SK-N-DZ (cell line): Measurements from ENCODE around the gene FICD. TPM values are rescaled to one million over a fixed set of nuclear protein-coding genes. Genes with fewer than 3 reads are reported as not detected.
"Not testable (repeated sequence)": the region's sequence is repeated elsewhere in the genome, so short reads cannot be mapped to it uniquely, and the experiment has no call there.

Experiments used
- DNase-seq: peaks from one replicate; pipeline ENCODE4 v3.0.0-alpha.2; 2015; ENCODE audit warnings: low spot score
- polyA plus RNA-seq, 2 experiments: library from polyadenylated mRNA; depleted of rRNA; stranded (reverse); fragments of >200 nt; gene quantifications; 2 replicates each; pipeline ENCODE4 v1.2.3, GENCODE V29; 2014

Gene FICD
- 2.5 and 2.6 TPM in 2 replicates for polyA plus RNA-seq (2014; cell fraction: cytosol; rRNA removed)
- 4.2 and 5.0 TPM in 2 replicates for polyA plus RNA-seq (2014; cell fraction: nucleus; rRNA removed)

DNA sequence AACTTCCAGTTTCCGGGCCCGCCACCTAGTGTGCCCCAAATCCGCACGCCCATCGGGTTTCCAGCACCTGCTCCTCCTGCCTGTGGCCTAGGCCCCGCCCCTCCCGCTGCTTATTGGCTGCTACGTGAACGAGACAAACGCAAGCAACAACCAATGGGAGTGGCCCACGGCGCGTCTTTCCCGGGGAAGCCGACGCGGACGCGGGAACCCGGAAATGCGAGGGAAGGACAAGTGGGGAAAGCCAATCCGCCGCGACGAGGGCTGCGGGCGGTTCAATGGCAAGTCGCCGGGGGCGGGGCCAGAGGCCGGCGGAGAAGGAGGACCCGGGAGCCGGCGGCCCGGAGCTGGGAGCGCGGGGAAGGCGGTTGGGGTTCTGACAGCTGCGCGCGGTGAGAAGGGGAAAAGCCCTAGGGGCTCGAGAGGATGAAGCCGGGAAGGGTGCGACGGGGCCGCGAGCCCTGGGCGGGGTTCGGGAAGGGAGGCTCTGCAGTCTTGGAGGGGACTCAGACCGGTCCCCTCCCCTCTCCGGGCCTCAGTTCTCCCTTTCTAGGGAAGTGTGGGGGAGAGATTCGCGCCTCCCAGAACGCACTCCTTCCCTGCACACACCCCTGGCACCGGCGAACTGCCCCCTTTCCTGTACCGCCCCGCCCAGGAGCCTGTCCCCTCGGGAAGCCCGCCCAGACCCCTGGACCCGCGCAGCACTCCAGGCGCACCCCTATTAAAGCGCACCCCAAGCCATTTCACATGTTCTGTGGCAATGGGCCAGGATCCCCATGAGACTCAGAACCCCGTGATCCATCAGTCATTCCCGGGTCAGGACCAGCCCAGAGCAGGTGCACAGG is at the start of gene FICD:
Gene FICD, plus strand, starts transcription at position 305 of the 842 bp plus-strand sequence. CDS start 1,696 bp downstream, outside the sequence.
- peak; percentile 99 for DNase-seq

- DNase-seq = no peak
These were observed 49.7 kb upstream of the FICD start for GRCh38 chr12:108465417-108465816.

DNA sequence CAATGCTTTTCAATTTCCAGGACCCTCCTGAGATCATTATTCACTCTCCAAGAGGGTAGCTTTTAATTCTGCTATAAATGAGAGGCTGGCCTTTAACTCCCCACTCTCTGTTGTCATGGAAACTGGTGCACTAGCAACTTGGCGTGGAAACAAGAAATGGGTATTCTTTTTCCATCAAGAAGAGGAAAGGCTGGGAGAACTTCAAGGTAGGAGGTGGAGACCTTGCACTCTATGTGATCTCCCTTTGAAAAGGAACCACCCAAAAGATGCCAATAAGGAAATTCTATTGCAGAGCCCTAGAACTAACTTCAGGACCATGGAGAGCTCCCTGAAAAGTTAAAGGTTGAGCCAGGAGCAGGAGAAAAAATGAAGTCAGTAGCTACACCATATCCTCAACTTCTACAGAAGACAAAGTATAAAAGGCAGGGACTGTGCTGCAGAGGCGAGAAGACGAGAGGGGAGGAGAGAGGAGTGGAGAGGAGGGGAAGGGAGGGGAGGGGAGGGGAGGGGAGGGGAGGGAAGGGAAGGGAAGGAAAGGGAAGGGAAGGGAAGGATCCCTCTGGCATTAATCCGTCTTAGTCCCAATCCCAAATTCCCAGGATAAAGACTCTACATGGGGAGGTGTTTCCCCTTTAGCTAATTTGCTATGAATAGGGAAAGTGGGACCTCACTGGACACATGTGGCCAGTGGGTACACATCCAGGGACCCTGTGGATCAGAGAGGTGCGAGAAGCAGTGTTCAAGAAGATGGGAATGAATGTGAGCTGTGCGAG is 46.7 kb upstream of the FICD start:
- no peak for DNase-seq

DNA sequence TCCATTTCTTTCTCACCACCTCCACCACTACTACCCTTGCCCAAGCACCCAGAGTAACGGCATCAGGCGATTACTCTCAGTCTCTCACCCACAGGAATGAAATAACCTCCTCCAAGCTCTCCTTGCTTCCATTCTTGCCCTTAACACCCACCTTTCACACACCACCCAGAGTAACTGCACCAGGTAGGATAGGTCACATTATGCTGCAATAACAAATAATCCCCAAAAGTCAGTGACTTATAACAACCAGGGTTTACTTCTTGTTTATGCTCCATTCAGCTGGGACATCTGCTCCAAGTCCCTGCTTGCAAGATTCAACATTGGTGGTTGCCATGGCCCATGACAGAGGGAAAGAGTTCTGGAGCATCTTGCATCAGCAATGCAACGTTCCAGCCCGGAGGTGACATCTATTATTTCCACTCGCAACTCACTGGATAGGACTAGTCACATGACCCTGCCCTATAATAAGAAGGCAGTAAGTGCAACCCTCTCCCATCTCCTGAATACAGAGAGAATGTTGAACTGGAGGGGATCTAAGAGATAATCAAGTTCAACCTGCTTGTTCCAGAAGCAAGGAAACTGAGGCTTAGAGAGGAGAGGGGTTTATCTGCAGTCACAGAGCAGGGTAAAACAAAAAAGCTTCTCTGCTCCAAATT is 41.5 kb upstream of the FICD start:
- no peak for DNase-seq

- DNase-seq = no peak
These were observed 39.7 kb upstream of the FICD start for GRCh38 chr12:108475396-108475795.

DNA sequence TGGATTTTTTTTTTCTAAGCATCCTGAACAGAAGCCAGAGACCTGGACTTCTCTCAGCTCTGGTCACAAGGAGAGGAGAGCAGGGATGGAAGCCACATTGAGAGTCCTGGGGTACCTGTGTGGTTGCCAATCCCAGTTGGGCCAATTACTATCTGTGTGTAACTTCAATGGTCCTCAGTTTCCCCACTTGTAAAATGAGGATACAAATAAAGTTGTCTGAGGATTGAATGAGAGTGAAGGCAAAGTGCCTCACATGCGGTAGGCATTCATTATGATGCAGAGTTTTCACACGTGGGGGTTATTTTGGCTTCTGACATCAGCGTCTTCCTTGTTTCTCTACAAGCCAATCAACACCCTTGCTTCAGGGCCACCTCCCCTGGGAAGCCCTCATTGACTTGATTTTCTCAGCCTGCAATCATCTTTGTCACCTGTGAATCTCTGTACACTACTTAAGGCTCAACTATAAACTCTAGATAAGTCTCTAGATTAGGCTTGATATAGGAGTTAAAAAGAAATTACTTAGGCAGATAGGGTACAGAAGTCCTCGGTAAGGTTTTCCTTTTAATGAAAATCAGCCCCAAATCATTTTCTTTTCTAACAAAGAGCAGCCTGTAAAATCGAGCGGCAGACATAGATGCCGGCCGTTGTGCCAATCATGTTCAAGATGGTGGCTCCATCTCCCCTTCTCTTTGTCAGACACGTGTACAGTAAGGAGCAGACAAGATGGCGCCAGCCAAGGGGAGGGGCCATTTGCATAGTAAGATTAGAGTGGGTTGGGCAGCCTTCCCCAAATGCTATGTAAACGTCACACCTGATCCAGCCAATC is 37.8 kb upstream of the FICD start:
- DNase-seq = no peak

DNA sequence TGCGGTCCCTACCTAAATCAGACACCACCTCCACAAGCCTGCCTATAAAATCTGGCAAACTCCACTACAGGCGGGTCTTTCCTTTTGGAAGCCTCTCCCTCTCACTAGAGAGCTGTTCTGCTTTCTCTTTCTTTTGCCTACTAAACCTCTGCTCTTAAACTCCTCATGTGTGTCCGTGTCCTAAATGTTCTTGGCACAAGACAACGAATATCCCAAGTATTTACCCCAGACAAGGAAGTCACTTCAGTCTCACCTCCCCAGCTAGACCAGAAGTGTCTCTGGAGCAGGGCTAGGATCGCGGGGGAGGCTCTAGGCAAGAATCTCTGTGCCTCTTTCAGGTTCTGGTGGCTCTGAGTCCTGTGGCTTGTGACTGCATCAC is 37.2 kb upstream of the FICD start:
- DNase-seq = no peak

DNA sequence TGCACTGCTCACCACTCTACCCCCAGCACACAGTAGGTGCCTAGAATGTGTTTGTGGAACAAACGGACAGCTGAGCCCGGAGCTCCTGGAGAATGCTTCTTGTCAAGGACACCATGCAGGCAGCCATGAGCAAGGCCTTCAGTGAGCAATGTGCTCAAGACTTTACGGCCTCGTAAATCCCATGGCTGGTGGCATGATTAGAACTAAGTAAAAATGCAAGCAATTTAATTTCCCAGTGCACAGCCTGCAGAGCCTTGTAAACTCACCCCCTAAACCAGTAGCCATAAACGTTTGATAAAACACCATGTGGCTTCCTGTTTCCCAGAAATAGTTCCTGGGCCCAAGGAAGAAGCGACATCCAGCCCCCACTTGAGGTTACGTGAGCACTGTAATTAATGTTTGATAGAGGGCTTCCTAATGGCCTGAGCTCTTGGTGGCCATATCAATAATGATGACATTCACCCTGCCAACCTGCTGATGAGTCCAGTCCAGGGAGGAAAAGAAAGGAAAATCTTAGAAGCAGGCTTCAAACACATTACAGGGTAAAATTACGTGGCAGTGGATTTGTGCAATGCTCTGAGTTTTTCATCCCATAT is 36.4 kb upstream of the FICD start:
- DNase-seq = no peak

GRCh38 chr12:108479364-108480070 is 35.6 kb upstream of the FICD start:
- DNase-seq = no peak

GRCh38 chr12:108482717-108483212 is 32.3 kb upstream of the FICD start:
- DNase-seq = no peak

DNA sequence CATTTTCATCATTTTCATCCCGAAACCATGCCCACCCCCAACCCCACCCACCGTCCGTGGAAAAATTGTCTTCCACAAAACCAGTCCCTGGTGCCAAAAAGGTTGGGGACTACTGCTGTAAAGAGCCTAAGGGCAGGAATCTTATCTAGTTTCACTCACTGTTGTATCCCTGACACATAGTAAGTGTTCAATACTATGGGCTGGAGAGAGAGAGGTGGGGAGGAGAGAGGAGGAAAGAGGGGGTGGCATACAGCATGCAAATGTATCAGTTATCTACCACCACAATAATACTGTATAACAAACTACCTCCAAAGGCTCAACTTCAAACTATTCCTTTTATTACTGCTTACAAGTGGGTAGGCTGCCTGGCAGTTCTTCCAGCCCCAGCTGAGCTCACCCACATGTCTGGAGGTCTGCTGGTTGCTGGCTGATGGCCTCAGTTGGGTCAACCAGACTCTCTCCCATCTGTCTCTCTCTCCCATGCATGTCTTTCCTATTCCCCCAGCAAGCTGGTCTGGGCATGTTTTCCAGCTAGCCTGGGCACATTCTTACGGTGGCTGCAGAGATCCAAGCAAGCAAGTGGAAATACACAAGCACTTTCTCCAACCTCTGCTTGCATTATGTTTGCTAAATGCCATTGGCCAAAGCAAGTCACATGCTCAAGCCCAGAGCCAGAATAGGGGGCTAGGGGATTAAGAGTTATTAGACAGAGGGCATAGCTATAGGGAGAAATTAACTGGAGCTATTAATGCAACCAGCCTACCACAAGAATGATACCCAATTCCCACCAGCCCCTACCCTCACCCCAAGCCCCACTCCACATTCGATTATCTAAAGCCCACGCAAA is 31.6 kb upstream of the FICD start:
- DNase-seq = no peak

GRCh38 chr12:108484431-108484830 is 30.6 kb upstream of the FICD start:
- no peak for DNase-seq

DNA sequence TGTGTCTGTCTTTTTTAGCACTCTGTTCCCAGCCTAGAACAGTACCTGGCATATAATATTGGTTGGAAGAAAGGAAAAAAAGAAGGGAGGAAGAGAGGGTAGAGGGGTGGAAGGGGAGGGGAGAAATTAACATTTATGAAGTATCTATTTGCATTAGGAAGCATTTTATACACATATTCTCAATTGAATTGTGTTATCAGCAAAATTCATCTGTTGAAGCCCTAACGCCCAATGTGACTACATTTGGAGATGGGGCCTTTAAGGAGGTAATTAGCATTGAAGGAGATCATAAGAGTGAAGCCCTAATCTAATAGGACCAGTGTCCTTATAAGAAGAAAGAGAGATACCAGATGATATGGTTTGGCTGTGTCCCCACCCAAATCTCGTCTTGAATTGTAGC is 30.2 kb upstream of the FICD start:
- no peak for DNase-seq

- peak; percentile 30 for DNase-seq
These were observed 29.7 kb upstream of the FICD start for GRCh38 chr12:108485371-108485770.

- not testable (repeated sequence) for DNase-seq
These were observed 28.0 kb upstream of the FICD start for GRCh38 chr12:108487029-108487428.

- DNase-seq = no peak
These were observed 23.8 kb upstream of the FICD start for GRCh38 chr12:108491256-108491655.

- no peak for DNase-seq
These were observed 20.0 kb upstream of the FICD start for GRCh38 chr12:108495054-108495453.

GRCh38 chr12:108495823-108496579 is 19.1 kb upstream of the FICD start:
- DNase-seq = no peak
